Fibroblast of skin of right quadriceps (primary cell): ENCODE data around the gene CLEC4G.

Source experiments
- DNase-seq: peaks from one replicate; pipeline ENCODE4 v3.0.0-alpha.2; 2013

The CLEC4G gene

GRCh38 chr19:7720351-7720750 is 11.6 kb downstream of the CLEC4G start:
- DNase-seq: no peak

- no peak for DNase-seq
These were observed 13.2 kb downstream of the CLEC4G start for GRCh38 chr19:7718668-7719067.

GRCh38 chr19:7716762-7717161 is 15.1 kb downstream of the CLEC4G start:
- no peak for DNase-seq

- DNase-seq: no peak
These were observed 16.2 kb downstream of the CLEC4G start for GRCh38 chr19:7715671-7716070.

- no peak for DNase-seq
These were observed 21.3 kb downstream of the CLEC4G start for GRCh38 chr19:7710616-7711015.

- DNase-seq: no peak
These were observed 21.9 kb downstream of the CLEC4G start for GRCh38 chr19:7709932-7710460.

GRCh38 chr19:7706955-7707456 is 24.9 kb downstream of the CLEC4G start:
- no peak for DNase-seq

- no peak for DNase-seq
These were observed 25.5 kb downstream of the CLEC4G start for GRCh38 chr19:7706188-7706954.

GRCh38 chr19:7705387-7706187 is 26.3 kb downstream of the CLEC4G start:
- DNase-seq: no peak

GRCh38 chr19:7704280-7705060 is 27.4 kb downstream of the CLEC4G start:
- DNase-seq: no peak

GRCh38 chr19:7703332-7703731 is 28.6 kb downstream of the CLEC4G start:
- DNase-seq: no peak

- no peak for DNase-seq
These were observed 30.1 kb downstream of the CLEC4G start, which contains the start of gene FCER2 for GRCh38 chr19:7701654-7702457. Gene FCER2 (minus strand): TSS chr19:7702131. CDS start chr19:7699760, 2,371 bp downstream.

GRCh38 chr19:7701049-7701653 is 30.8 kb downstream of the CLEC4G start:
- no peak for DNase-seq

GRCh38 chr19:7699417-7700401 is 32.2 kb downstream of the CLEC4G start:
- no peak for DNase-seq

- DNase-seq: no peak
These were observed 32.9 kb downstream of the CLEC4G start for GRCh38 chr19:7699003-7699402.

- no peak for DNase-seq
These were observed 33.3 kb downstream of the CLEC4G start for GRCh38 chr19:7698583-7698982.

GRCh38 chr19:7697721-7698287 is 34.1 kb downstream of the CLEC4G start:
- no peak for DNase-seq

GRCh38 chr19:7694499-7694898 is 37.4 kb downstream of the CLEC4G start:
- DNase-seq: no peak

- no peak for DNase-seq
These were observed 39.4 kb downstream of the CLEC4G start for GRCh38 chr19:7692417-7693088.
